HG02884 (cell line): ENCODE results near the gene AFF1.
"Not testable (repeated sequence)": the region's sequence is repeated elsewhere in the genome, so short reads cannot be mapped to it uniquely, and the experiment has no call there.

Experiments used
- ATAC-seq: cut with Tn5 transposase; IDR thresholded peaks from one replicate; pipeline ENCODE4 v1.9.1; 2021; ENCODE audit warnings: mild to moderate bottlenecking, moderate library complexity; ENCODE audit not compliant: unreplicated experiment

AFF1 gene

DNA sequence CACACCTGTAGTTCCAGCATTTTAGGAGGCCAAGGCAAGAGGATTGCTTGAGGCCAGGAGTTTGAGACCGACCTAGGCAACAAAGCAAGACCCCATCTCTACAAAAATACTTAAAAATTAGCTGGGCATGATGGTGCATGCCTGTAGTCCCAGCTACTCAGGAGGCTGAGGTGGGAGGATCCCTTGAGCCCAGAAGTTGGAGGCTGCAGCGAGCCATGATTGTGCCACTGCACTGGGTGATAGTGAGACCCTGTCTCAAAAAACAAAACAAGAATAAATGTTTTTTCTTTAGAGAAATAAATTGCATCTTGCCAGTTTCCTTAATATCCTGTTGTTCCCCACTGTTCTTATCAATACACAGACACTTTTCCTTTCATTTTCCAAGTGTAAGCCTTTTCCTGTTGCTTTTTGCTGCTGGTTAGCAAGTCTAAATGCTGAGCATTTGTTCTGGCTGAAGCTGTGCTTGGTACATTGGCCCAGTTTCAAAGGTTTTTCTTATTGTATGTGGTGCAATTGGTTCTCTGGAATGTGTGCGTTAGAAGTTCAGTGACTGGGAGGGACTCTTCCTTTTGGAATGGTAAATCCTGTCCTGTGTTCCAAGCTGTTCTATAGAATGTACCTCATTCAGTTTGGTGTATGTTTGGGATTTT lies 98.2 kb downstream of the AFF1 start:
- no peak for ATAC-seq

DNA sequence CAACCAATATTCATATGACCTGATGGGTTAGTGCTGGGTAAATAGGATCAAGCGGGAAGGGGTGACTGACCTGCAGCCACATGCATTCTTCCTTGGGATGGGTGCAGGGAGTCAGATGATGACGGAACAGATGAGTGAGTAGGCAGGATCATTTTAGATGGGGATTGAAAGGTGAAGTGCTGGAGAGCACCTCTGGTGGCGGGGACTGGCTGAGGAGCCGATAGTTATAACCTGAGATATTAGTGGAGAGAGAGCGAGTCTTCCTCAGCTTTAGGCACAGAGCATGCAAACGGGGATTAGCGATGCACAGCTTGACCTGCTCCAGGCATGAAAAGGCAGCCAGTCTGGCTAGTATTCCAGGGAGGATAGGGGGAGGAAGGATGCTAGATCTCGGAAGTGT lies 99.1 kb downstream of the AFF1 start:
- ATAC-seq = no peak

GRCh38 chr4:87034527-87034926 lies 99.7 kb downstream of the AFF1 start:
- no peak for ATAC-seq

GRCh38 chr4:87035881-87036509 lies 101.2 kb downstream of the AFF1 start:
- no peak for ATAC-seq

- ATAC-seq = no peak
Measured at GRCh38 chr4:87036713-87037112, 101.9 kb downstream of the AFF1 start.

DNA sequence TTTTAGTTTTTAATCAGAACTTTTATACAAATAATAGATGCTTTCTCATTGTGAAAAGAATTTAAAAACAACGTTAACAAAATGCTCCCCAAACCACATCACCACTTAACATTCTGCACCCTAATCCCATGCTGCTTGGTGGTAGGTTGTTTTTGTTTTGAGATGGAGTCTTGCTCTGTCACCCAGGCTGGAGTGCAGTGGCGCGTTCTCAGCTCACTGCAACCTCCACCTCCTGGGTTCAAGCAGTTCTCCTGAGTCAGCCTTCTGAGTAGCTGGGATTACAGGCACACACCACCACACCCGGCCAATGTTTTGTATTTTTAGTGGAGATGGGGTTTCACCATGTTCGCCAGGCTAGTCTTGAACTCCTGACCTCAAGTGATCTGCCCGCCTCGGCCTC lies 102.4 kb downstream of the AFF1 start:
- ATAC-seq = not testable (repeated sequence)

DNA sequence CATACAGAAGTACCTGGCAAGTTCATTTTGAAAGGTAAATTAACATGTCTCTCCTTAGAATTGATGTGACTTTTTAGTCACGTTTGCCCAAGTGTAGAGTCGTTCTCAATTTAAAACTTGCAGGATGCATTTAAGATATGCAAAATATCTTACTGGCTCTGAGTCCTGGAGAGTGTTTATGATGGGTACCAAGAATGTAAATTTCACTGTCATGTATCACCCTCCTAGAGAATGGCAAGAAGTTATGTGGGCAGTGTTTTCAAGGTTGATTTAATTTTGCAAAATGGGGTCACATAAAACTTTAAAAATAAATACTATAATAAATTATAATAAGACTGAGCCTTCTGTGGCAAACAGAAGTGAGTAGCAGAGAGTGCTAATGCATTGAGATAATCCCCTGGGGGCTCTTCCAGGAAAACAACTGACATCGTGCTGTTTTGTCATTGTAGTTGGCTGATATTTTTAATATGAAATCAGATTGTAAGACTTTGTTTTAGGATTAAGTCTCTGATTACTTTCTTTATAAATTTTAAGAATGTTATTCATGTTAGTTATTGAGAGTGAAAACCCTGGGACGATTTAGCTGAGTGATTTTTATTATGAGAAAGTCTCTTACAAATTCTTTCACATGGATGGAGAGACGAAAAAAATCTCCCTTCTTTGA lies 103.0 kb downstream of the AFF1 start:
- no peak for ATAC-seq

DNA sequence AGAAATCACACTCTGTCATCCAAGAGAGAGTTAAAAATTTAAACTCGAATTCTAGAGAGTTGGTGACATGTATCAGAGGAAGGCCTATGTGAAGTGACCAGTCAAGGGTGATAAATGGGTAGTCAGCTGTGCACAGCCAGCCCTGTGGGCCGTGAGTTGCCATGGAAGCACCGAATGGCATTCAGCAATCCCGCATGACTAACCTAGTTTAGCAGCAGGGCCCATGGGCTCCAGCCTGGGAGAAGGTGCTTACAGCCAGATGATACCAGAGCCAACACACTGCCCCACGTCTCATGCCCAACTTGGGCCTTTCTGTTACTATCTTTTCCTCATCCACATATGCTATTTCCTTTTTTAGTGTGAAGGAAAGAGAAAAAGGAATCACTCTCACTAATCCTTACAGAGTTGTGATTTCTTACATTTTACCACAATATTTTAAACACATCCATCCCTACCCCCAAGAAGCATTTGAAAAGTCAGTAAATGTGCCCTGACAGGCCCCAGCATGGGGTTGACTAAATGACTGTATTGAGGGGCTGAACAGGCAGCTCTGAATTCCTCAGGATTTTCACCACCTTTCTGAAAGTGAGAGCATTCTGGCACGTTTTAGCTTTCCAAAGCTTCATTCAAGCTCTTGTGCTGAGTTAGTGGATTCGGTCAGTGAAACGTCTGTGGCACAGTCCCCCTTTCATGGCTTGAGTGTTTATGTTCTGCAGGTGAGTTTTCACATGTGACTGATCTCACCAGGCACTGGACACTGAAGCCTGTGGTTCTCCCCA lies 104.2 kb downstream of the AFF1 start:
- no peak for ATAC-seq

GRCh38 chr4:87041141-87041540 lies 106.3 kb downstream of the AFF1 start:
- ATAC-seq = no peak

- ATAC-seq = no peak
Measured at GRCh38 chr4:87042221-87042620, 107.4 kb downstream of the AFF1 start.

DNA sequence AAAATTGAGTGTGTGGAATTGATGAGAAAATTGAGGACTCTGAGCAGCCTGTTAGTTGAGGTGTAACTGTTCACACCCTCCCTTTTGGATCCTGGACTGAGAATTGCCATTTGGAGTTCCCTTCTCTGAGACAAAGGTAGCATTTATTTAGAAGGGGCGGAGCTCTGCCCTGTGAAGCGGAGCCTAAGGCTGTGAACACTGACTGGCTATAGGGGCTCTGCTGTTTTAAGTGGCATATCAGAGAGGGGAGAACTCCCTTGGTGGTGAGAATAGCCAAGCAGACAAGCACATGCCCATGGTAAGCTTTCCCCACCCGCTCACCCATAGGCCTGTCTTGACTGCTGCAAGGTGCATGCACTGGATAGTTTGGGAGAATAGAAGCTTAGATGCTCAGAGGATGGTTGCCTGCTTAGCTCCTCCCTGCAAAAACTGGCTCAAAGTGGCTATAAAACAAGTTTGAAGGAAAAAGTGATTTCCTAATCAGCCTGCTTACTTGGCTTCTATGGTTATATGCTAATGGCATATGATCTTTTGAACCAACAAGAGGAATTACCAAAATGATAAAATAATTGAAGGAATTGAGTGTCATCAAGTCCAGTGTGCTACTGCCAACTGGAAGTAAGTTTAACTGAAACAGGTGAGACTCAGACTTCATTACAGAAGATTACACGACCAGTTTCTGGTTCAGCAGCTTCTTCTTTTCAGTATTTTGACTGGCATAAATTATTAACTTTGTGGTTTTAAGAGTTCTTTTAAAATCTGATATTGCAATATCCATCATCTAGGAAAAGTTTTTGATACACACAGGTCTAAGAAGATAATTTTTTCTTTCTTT lies 108.4 kb downstream of the AFF1 start:
- no peak for ATAC-seq

- ATAC-seq = no peak
Measured at GRCh38 chr4:87044511-87045233, 109.9 kb downstream of the AFF1 start.

DNA sequence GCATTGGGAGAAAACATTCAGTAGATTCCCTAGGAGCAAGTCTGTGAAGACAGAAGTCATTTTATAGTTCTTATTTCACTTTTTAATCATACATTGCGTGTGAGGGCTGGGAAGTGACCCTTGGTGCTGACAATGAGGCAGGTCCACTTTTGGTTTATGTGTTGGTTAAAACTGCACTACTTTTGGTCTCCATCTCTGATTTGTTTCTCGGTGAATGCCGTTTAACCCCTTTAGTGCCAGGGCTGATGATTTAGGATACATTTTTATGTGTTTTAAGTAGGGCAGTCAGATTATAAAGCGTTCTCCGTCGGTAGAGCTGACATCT lies 110.4 kb downstream of the AFF1 start:
- ATAC-seq = no peak

DNA sequence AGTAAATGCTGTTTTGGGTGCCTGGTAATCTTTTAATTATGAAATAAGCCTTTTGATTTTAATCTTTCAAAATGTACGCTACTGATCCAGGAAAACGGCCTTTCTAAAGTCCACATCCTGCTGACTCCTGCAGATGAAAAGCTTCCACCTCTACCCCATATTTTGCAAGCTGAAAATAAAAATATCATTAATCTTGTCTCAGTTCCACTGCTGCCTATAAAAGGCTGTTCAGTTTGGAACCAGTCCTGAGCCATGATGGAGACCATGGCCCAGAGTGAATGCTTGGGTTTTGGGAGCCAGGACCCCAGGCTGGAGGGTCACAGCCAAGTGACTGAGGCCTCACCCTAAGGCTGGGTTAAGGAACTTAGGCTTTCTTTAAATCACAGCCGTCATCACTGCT lies 110.8 kb downstream of the AFF1 start:
- ATAC-seq = no peak

DNA sequence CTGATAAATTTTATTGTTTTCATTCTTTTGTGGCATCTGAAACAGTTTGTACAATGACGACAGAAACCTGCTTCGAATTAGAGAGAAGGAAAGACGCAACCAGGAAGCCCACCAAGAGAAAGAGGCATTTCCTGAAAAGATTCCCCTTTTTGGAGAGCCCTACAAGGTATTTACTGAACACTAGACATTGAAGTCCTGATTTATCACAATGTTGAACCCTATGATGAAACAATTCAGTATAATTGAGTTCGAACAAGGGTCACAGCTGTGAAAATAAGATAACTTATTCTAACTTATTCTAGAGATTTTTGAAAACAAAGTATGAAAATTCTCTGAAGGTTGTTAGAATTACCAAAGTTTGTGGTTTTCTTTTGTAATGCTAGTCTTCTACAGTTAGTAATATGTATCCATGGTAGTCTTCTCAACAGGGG lies 111.3 kb downstream of the AFF1 start:
- ATAC-seq = no peak

DNA sequence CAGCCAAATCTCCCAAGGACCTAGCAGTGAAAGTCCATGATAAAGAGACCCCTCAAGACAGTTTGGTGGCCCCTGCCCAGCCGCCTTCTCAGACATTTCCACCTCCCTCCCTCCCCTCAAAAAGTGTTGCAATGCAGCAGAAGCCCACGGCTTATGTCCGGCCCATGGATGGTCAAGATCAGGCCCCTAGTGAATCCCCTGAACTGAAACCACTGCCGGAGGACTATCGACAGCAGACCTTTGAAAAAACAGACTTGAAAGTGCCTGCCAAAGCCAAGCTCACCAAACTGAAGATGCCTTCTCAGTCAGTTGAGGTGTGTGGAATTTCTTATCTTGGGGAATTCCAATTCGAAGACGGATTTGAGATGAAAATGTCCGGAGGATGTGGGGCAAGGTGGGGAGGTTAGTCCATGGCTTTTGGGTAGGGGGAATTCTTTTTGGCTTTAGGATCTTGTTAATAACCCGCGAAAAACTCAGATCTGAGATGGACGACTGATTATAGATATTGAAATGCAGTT lies 112.5 kb downstream of the AFF1 start:
- ATAC-seq = no peak

DNA sequence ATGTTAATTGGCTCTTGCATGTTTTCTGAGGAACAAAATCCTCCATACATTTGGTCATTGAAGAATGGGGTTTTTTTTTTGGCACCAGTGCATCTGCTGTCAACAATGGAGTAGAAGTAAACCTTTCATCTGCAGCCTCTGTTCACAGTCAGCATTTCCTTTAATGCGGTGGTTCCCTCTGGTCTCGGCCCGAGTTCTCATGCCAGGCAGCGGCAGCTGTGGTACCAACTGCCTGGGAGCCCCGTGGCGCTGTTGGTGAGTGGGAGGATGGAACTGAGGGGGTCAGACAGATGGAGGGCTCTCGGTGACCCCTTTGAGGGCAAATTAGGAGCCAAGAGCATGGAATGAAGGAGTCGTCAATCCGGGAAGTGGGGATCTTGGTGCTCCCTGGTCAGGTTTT lies 114.7 kb downstream of the AFF1 start:
- ATAC-seq = no peak

DNA sequence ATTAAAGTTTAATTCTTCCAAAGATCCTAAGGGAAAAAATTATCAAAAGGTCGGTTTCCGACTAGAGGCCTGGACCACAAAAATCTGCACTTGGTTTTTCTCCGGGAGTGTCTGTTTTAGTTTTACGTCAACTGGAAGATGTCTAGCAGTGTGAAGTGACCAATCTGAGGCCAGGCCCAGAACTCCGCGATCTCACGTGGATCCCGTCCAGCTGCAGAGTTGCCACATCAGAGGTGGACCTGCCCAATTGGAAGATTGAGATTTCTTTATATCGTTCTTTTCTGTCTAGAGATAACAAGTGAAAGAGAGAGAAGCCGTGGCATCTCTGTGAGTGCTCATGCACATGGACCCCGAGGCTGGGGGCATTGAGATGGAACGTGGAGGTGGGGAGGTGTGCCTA lies 115.8 kb downstream of the AFF1 start:
- no peak for ATAC-seq

DNA sequence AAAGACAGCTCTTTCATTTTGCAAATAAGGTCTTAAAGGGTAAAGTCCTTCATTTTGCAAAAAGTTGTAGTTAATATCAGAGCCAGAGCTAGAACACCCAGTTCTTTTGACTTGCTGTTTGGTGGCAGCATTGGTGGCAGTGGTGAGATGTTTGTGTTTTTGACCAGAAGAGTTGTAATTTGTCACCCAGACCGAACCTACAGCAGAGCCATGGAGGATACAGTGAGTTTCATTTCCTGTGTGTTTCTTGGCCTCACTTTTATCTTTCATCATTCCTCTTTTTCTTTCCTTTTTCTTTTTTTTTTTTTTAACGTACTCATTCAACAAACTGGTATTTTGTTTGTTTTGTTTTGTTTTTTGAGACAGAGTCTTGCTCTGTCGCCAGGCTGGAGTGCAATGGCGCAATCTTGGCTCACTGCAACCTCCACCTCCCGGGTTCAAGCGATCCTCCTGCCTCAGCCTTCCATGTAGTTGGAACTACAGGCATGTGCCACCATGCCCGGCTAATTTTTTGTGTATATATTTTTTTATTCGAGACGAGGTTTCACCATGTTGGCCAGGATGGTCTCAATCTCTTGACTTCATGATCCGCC lies 116.4 kb downstream of the AFF1 start:
- no peak for ATAC-seq

GRCh38 chr4:87052615-87053014 lies 117.8 kb downstream of the AFF1 start:
- no peak for ATAC-seq
